Colonic mucosa (tissue), 4 donors: ENCODE data around the gene GNG13. TPM values are rescaled to one million over a fixed set of nuclear protein-coding genes. Genes with fewer than 3 reads are reported as not detected.

Source experiments
- DNase-seq: peaks from one replicate; pipeline ENCODE4 v3.0.0-alpha.2; 2020
- H3K27ac ChIP-seq: fragments of 200-600 bp; one replicate; pipeline ENCODE4 v1.8.0; 2021
- H3K27me3 ChIP-seq: fragments of 200-600 bp; one replicate; pipeline ENCODE4 v1.8.0; 2021
- H3K36me3 ChIP-seq: fragments of 200-600 bp; one replicate; pipeline ENCODE4 v1.8.0; 2021
- H3K4me1 ChIP-seq: fragments of 200-600 bp; one replicate; pipeline ENCODE4 v1.8.0; 2021; ENCODE audit warnings: mild to moderate bottlenecking
- H3K4me3 ChIP-seq: fragments of 200-600 bp; one replicate; pipeline ENCODE4 v1.8.0; 2021
- H3K9ac ChIP-seq, 2 donors: one replicate each; pipeline ENCODE4 v1.7.0; 2013; ENCODE audit warnings: control low read depth in 2 of 2, low read depth in 2 of 2, low read length in 2 of 2
- H3K9me3 ChIP-seq: fragments of 200-600 bp; one replicate; pipeline ENCODE4 v1.8.0; 2021
- CTCF ChIP-seq: fragments of 200-600 bp; IDR thresholded peaks from one replicate; pipeline ENCODE4 v1.8.0; 2022; ENCODE audit warnings: antibody characterized with exemption, mild to moderate bottlenecking
- intact Hi-C: fragments of 100-400 bp; cut with DNase I; formaldehyde crosslinking; loops from one replicate; pipeline ENCODE4 v1.14.1; 2022
- total RNA-seq, 2 donors: library from RNA; stranded (reverse); fragmentation: NEBNext Ultra II Directional in 1 of 2; extraction: Animal tissue kit (Norgen Biotek cat#: 25700) in 1 of 2; gene quantifications; one replicate each; pipeline ENCODE4 v1.2.1, GENCODE V29; 2021
- donor health status: healthy.
- donor health status: DM: no; HTN: no; CAD: no.
- donor health status: DM: no; HTN: no; CAD: no.

Gene GNG13
- total RNA-seq, 2 donors from 2014 or later, result 0.24 TPM; not detected in 1

- Histone ChIP-seq H3K4me3 (no peak overlapping the region), H3K4me1 (no peaks in the 10 kb centered on the region), H3K27ac (no peak overlapping the region), H3K36me3 (no peaks in the 10 kb centered on the region), H3K9me3 (no peaks in the 10 kb centered on the region), H3K9ac (no peak overlapping the region), H3K27me3 (no peaks in the 10 kb centered on the region)
- intact Hi-C loops, result no loop called here
- DNase-seq, result no peak
- TF ChIP-seq CTCF, result no peak
Observed at GRCh38 chr16:835373-835772, 34.8 kb upstream of the GNG13 start.

DNA sequence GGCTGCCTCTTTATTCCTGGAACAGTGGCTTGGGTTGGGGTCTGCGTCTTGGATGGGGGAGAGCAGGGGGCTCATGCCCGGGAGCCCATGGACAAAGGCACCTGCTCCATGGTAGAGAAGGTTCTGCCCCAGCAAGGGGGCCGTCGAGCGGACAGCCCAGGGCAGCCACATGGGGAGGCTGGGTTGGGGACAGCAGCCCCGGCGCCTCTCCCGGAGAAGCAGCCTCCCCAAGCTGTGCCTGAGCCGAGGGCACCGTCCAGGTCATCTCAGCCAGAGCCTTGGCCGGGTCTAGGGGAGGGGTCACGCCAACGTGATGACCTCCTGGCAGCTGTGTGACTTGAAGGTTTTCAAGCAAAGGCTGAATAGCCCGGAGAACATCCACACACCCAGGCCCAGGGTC, 32.9 kb upstream of the GNG13 start:
- no peaks in the 10 kb centered on the region for H3K4me1 ChIP-seq
- DNase-seq, result no peak
- no peak overlapping the region for H3K4me3 ChIP-seq
- TF ChIP-seq CTCF, result no peak
- no peaks in the 10 kb centered on the region for H3K36me3 ChIP-seq
- H3K9me3 ChIP-seq, result no peaks in the 10 kb centered on the region
- no peaks in the 10 kb centered on the region for H3K27me3 ChIP-seq
- intact Hi-C loops, result no loop called here
- H3K9ac ChIP-seq, result no peak overlapping the region
- H3K27ac ChIP-seq, result no peak overlapping the region

DNA sequence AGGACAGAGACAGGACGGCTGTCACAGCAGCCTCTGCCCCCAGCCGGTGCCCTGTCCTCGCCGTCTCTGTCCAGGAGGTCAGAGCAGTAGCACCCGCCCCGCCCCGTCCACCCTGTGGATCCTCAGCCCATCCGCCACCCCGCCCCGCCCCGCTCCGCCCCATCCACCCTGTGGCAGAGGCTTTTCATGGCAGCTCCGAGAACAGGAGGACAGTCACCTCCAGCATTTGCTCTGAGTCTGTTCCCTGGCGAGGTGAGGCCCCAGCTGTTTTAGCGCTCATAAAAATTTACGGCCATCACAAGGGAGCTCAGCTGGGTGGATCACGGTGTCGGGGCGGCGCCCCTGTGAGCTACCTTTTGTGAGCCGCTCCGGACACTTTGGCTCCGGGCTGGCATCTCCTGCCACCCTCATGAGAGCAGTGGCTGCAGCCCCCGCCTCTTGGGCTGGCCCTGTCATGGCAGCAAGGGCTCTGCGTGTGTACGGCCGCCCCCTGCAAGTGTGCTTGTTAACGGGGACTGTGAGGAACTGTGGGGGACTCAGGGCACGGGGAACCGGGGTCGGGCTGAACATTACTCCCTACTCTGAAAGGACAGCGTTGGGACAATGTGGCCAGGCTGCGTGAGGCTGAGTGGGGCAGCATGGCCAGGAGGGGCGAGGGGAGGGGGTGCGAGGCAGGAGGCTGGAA, 32.3 kb upstream of the GNG13 start:
- H3K27me3 ChIP-seq, result no peaks in the 10 kb centered on the region
- peak; percentile 63 for DNase-seq
- TF ChIP-seq CTCF, result no peak
- H3K9ac ChIP-seq, result no peak overlapping the region
- no peak overlapping the region for H3K4me3 ChIP-seq
- H3K27ac ChIP-seq, result no peak overlapping the region
- no peaks in the 10 kb centered on the region for H3K4me1 ChIP-seq
- intact Hi-C loops, result no loop called here
- no peaks in the 10 kb centered on the region for H3K36me3 ChIP-seq
- H3K9me3 ChIP-seq, result no peaks in the 10 kb centered on the region

DNA sequence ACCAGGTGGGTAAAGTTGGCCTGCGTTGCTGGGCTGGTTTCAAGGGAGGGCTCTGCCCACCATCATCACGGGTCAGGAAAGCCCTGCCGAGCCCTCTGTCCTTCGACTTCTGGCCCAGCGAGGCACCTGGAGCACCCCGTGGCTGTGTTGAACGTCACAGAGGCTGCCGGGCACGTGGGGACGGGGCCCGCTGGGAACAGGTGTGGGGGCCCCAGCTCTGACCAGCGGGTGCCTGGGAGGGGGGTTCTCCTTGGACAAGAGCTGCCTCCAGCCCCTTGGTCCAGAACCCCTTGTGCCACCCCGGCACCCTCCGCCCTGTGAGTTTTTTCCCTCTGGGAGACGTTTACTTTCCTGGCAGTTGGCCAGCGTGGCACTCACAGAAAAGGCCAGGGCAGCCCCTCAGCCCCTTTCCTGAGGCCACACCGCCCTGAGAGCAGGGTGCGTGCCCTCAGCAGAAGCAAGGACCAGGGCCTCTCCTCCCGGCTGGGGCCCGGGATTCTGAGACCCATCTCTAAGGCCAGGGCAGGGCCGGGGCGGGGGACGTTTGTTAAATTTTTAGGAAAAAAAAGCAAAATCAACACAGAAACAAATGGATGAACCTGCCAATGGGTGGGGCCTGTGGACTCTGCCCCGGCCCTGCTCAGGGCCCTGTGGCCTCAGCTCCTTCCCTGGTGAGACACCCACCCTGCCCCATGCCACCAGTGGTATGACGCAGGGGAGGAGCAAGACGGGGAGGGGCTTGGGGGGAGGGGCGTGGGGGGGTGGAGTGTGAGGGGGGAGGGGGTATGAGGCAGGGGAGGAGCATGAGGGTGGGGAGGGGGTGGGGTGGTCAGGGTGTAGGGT, 31.3 kb upstream of the GNG13 start:
- H3K9ac ChIP-seq, result no peak overlapping the region
- no peak overlapping the region for H3K27ac ChIP-seq

More for the DNA sequence above, 31.3 kb upstream of the GNG13 start:
- no peak for DNase-seq
- Histone ChIP-seq H3K27me3 (no peaks in the 10 kb centered on the region), H3K4me1 (no peaks in the 10 kb centered on the region), H3K9me3 (no peaks in the 10 kb centered on the region), H3K36me3 (no peaks in the 10 kb centered on the region), H3K4me3 (no peak overlapping the region)
- TF ChIP-seq CTCF, result no peak
- intact Hi-C loops, result no loop called here
